GM12878 (cell line): ENCODE measurements around the gene RBBP8NL. TPM values are rescaled to one million over a fixed set of nuclear protein-coding genes. Genes with fewer than 3 reads are reported as not detected.

ENCODE experiments used
- BCL3 ChIP-seq: IDR thresholded peaks from 2 replicates; pipeline ENCODE4 v1.6.1; 2011; ENCODE audit warnings: borderline replicate concordance, low read depth, mild to moderate bottlenecking, moderate library complexity, low read length; ENCODE audit not compliant: insufficient read depth, poor library complexity, severe bottlenecking
- BRCA1 ChIP-seq: IDR thresholded peaks from 2 replicates; pipeline ENCODE4 v1.6.1; 2011; ENCODE audit warnings: low read depth, low read length, improper control_type of control experiment
- E2F8 ChIP-seq: fragments of 450-650 bp; IDR thresholded peaks from 2 replicates; pipeline ENCODE4 v1.6.1; 2018; ENCODE audit warnings: mild to moderate bottlenecking, low read depth, moderate library complexity; ENCODE audit not compliant: partially characterized antibody
- ESRRA ChIP-seq: IDR thresholded peaks from 2 replicates; pipeline ENCODE4 v1.6.1; 2012; ENCODE audit warnings: mild to moderate bottlenecking, low read length, improper control_type of control experiment
- FOS ChIP-seq: IDR thresholded peaks from 3 replicates; pipeline ENCODE4 v1.6.1; 2011; ENCODE audit warnings: borderline replicate concordance; ENCODE audit not compliant: insufficient read length; ENCODE audit errors: extremely low read depth
- IRF4 ChIP-seq: IDR thresholded peaks from 2 replicates; pipeline ENCODE4 v1.6.1; 2011; ENCODE audit warnings: low read depth, low read length
- MYC ChIP-seq: IDR thresholded peaks from 2 replicates; pipeline ENCODE4 v1.6.1; 2011; ENCODE audit warnings: mild to moderate bottlenecking, low read length, moderate library complexity, inconsistent platforms; ENCODE audit not compliant: insufficient read depth, insufficient replicate concordance, insufficient read length, severe bottlenecking
- NFYA ChIP-seq: IDR thresholded peaks from 2 replicates; pipeline ENCODE4 v1.6.1; 2011; ENCODE audit warnings: low read depth, mild to moderate bottlenecking, low read length, improper control_type of control experiment, borderline replicate concordance
- NR2C1 ChIP-seq: fragments of 450-650 bp; IDR thresholded peaks from 2 replicates; pipeline ENCODE4 v1.6.1; 2017; ENCODE audit warnings: antibody characterized with exemption, mild to moderate bottlenecking, moderate library complexity
- POU2F2 ChIP-seq: IDR thresholded peaks from 3 replicates; pipeline ENCODE4 v1.6.1; 2011; ENCODE audit warnings: low read depth, mild to moderate bottlenecking, low read length, borderline replicate concordance
- SUZ12 ChIP-seq: fragments of 200-600 bp; sonication (generic); IDR thresholded peaks from one replicate; pipeline ENCODE4 v1.6.1; 2018; ENCODE audit warnings: antibody characterized with exemption, mild to moderate bottlenecking; ENCODE audit not compliant: unreplicated experiment
- YBX1 ChIP-seq: fragments of 450-650 bp; IDR thresholded peaks from 2 replicates; pipeline ENCODE4 v1.6.1; 2016; ENCODE audit warnings: antibody characterized with exemption
- ZNF384 ChIP-seq: IDR thresholded peaks from 2 replicates; pipeline ENCODE4 v1.6.1; 2012; ENCODE audit warnings: low read depth, mild to moderate bottlenecking, low read length, improper control_type of control experiment, borderline replicate concordance
- ZNF592 ChIP-seq: fragments of 450-650 bp; IDR thresholded peaks from 2 replicates; pipeline ENCODE4 v1.6.1; 2017; ENCODE audit warnings: mild to moderate bottlenecking, moderate library complexity
- ZNF622 ChIP-seq: fragments of 450-650 bp; IDR thresholded peaks from 2 replicates; pipeline ENCODE4 v1.6.1; 2017; ENCODE audit warnings: mild to moderate bottlenecking, inconsistent platforms
- polyA plus RNA-seq, 11 experiments: library from polyadenylated mRNA; depleted of rRNA in 4 of 11; unstranded in 6 of 11; stranded (reverse) in 5 of 11; fragments of >200 nt; fragmentation: Nextera tagmentation in 4 of 11; fragmentation: Illumina TruSeq in 1 of 11; extraction: Ambion mirVana in 4 of 11; extraction: Trizol in 1 of 11; gene quantifications; 1 replicate in 1 of 11; 2 replicates in 10 of 11; pipeline versions ENCODE4 v1.2.1 to v1.2.3, GENCODE V29; 2011 to 2016; ENCODE audit warnings: inconsistent platforms in 2 of 11, missing spikeins in 2 of 11, low read depth in 1 of 11
- total RNA-seq, 4 experiments: library from RNA; depleted of rRNA in 3 of 4; stranded (reverse); fragments of >200 nt in 3 of 4; fragmentation: Illumina TruSeq in 1 of 4; extraction: Trizol in 1 of 4; gene quantifications; 2 replicates each; pipeline versions ENCODE4 v1.2.1 to v1.2.3, GENCODE V29; 2013 to 2021

The RBBP8NL gene
- total and polyA plus RNA-seq, 10 of the 15 experiments (the other 5 are each of a cell fraction or from before 2014, with no cell fraction given) = not detected

- TF ChIP-seq ZNF592 (no peak), NFYA (no peak), IRF4 (no peak), MYC (no peak), POU2F2 (no peak), BCL3 (no peak), SUZ12 (no peak), FOS (no peak), BRCA1 (no peak), YBX1 (no peak), ZNF384 (no peak), ZNF622 (no peak), NR2C1 (no peak), E2F8 (no peak), ESRRA (no peak)
Measured at GRCh38 chr20:62428396-62429295, 1.3 kb upstream of the RBBP8NL start (continued).
